H1 (cell line): Measurements from ENCODE around the gene RNMT. TPM values are rescaled to one million over a fixed set of nuclear protein-coding genes. Genes with fewer than 3 reads are reported as not detected.

Experiments
- ASH2L ChIP-seq: fragments of 200-600, 300-600 bp; sonication (generic); IDR thresholded peaks from one replicate; pipeline ENCODE4 v1.7.1; 2017; ENCODE audit warnings: low read length
- CBX5 ChIP-seq: fragments of 300-800, 300-1000 bp; sonication (generic); IDR thresholded peaks from 2 replicates; pipeline ENCODE4 v1.7.1; 2016; ENCODE audit warnings: antibody characterized with exemption, low read length, low read depth
- CHD1 ChIP-seq: IDR thresholded peaks from 2 replicates; pipeline ENCODE4 v1.6.1; 2012; ENCODE audit warnings: low read depth, low read length, improper control_type of control experiment
- CHD2 ChIP-seq: IDR thresholded peaks from 2 replicates; pipeline ENCODE4 v1.6.1; 2012; ENCODE audit warnings: low read length, improper control_type of control experiment
- JUN ChIP-seq: IDR thresholded peaks from 2 replicates; pipeline ENCODE4 v1.6.1; 2011; ENCODE audit warnings: low read depth, mild to moderate bottlenecking, improper control_type of control experiment, low read length
- KDM4A ChIP-seq: IDR thresholded peaks from one replicate; pipeline ENCODE4 v1.7.1; 2012; ENCODE audit warnings: low read depth, mild to moderate bottlenecking, moderate library complexity, low read length, inconsistent platforms; ENCODE audit not compliant: severe bottlenecking
- PHF8 ChIP-seq: fragments of 200-600 bp; sonication (generic); conservative IDR thresholded peaks from 2 replicates; pipeline ENCODE4 v1.7.1; 2012; ENCODE audit warnings: low read depth, mild to moderate bottlenecking, inconsistent platforms, low read length, moderate library complexity
- ZNF274 ChIP-seq: IDR thresholded peaks from 2 replicates; pipeline ENCODE4 v1.7.0; 2012; ENCODE audit warnings: low read length, borderline replicate concordance; ENCODE audit errors: extremely low read depth
- polyA plus RNA-seq, 7 experiments: library from polyadenylated mRNA; depleted of rRNA in 3 of 7; stranded (reverse) in 5 of 7; unstranded in 2 of 7; fragments of >200 nt in 5 of 7; fragments of 200-250 nt in 2 of 7; gene quantifications; 1 replicate in 5 of 7; 2 replicates in 1 of 7; 4 replicates in 1 of 7; pipeline versions ENCODE4 v1.2.1 to v1.2.3, GENCODE V29; 2011 to 2013; ENCODE audit warnings: missing spikeins in 2 of 7, mixed read lengths in 2 of 7
- total RNA-seq: library from RNA; stranded (reverse); fragmentation: NEBNext Ultra II Directional; extraction: Animal tissue kit (Norgen Biotek cat#: 25700); gene quantifications from 2 replicates; pipeline ENCODE4 v1.2.1, GENCODE V29; 2021
- TF ChIP-seq, protein P1 (sequence below): IDR thresholded peaks from 2 replicates; pipeline ENCODE4 v1.6.1; 2011; ENCODE audit warnings: low read depth, mild to moderate bottlenecking, low read length; ENCODE audit not compliant: insufficient read depth

Gene RNMT
- total and polyA plus RNA-seq, 2 of the 8 experiments (the other 6 are each of a cell fraction or from before 2014, with no cell fraction given): 25.3 to 63.5 TPM

- TF ChIP-seq CBX5 (no peak), JUN (no peak), ZNF274 (no peak), CHD1 (no peak), KDM4A (no peak), ASH2L (no peak), CHD2 (no peak), PHF8 (no peak)
- TF ChIP-seq, protein P1, sequence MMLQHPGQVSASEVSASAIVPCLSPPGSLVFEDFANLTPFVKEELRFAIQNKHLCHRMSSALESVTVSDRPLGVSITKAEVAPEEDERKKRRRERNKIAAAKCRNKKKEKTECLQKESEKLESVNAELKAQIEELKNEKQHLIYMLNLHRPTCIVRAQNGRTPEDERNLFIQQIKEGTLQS: no peak
Observed at GRCh38 chr18:13710414-13710831, 16.1 kb upstream of the RNMT start (continued).
